ENCODE data around the gene ATOX1. TPM values are rescaled to one million over a fixed set of nuclear protein-coding genes. Genes with fewer than 3 reads are reported as not detected.
A peak's percentile ranks its signal among the peaks of the same experiment; 100 is the strongest.

ATOX1 gene
- total and polyA plus RNA-seq, 9 of the 15 experiments (the other 6 are each of a cell fraction or from before 2014, with no cell fraction given), result 59.2 to 318 (median 86.2) TPM

DNA sequence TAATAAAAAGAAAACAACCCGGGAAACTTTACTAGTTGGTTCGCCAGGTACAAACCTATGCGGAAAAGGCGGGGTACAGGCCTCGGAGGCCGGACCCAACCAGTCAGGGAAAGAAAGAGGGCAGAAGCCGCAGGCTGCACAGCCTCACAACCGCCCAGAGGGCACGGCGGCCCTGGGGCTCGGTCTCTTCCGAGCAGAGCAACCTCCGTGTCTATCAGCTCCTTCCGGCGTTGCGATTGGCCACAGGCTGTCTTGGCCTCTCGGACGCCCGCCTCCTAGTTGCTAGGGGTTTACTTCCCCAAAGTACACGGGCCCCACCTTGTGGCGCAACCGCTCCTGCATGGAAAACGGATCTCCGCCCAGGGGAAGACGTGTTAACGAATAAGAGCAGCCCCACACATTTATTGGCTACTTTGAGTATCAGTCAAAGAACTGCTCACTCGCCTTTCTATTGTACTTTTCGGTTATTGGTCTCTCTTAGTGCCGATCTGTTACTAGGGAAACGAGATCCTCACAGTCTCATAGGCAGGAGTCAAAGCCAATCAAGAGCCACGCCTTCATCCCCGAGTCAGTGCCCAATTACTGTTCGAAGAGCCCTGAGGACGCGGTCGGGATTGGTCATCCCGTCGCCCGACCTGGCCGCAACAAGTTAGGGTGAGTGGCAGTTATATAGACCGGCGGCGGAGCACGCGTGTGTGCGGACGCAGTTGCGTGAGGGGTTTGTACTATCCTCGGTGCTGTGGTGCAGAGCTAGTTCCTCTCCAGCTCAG lies 13.0 kb upstream of the ATOX1 start, which contains the start of gene G3BP1 (continued):
- TF ChIP-seq SIN3A (IDR thresholded peaks at IDR 0.05; ENCODE audit: borderline replicate concordance in 2 of 2, control insufficient read depth in 1 of 2, low read depth in 2 of 2, low read length in 2 of 2) (peak; percentile 55 to 91; a peak in 2 of 4 replicates), NR2C2 (CRISPR knock-in tag; IDR thresholded peaks at IDR 0.05) (no peak), NR2C2 (tag; IDR thresholded peaks at IDR 0.05) (peak; percentile 95), SAFB (IDR thresholded peaks at IDR 0.05; ENCODE audit: borderline replicate concordance, low read depth, low read length) (peak; percentile 80; the same call in 1 of the 2 replicates), NCOR1 (IDR thresholded peaks at IDR 0.05) (no peak), HNRNPLL (IDR thresholded peaks at IDR 0.05; ENCODE audit: low read depth, low read length, poor library complexity, severe bottlenecking) (peak; percentile 86), GTF2E2 (tag; IDR thresholded peaks at IDR 0.05) (peak; percentile 97), NUFIP1 (IDR thresholded peaks at IDR 0.05; ENCODE audit: partially characterized antibody) (no peak), ZBTB17 (CRISPR knock-in tag; IDR thresholded peaks at IDR 0.05) (no peak), ZNF175 (CRISPR knock-in tag; IDR thresholded peaks at IDR 0.05; ENCODE audit: low read depth) (0 out of 2 replicates have a peak, but pooled peaks have one; percentile 13), WHSC1 (IDR thresholded peaks at IDR 0.05; ENCODE audit: low read length) (no peak), ZBTB11 (CRISPR knock-in tag; IDR thresholded peaks at IDR 0.05) (peak in 1 of 3 experiments; percentile 82; a peak in 1 of 6 replicates), CC2D1A (IDR thresholded peaks at IDR 0.05) (peak; percentile 80; the same call in 1 of the 2 replicates), HLTF (IDR thresholded peaks at IDR 0.05) (no peak), KLF1 (tag; IDR thresholded peaks at IDR 0.05) (no peak), NFYB (IDR thresholded peaks at IDR 0.05; ENCODE audit: extremely low read depth, insufficient read length) (peak; percentile 94), HDAC1 (IDR thresholded peaks at IDR 0.05) (peak in 1 of 2 experiments; percentile 91; a peak in 2 of 4 replicates)
- TF ChIP-seq, protein P1, sequence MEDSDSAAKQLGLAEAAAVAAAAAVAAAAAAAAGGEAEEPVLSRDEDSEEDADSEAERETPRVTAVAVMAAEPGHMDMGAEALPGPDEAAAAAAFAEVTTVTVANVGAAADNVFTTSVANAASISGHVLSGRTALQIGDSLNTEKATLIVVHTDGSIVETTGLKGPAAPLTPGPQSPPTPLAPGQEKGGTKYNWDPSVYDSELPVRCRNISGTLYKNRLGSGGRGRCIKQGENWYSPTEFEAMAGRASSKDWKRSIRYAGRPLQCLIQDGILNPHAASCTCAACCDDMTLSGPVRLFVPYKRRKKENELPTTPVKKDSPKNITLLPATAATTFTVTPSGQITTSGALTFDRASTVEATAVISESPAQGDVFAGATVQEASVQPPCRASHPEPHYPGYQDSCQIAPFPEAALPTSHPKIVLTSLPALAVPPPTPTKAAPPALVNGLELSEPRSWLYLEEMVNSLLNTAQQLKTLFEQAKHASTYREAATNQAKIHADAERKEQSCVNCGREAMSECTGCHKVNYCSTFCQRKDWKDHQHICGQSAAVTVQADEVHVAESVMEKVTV (CRISPR knock-in tag; IDR thresholded peaks at IDR 0.05), result no peak
- TF ChIP-seq, protein P2, sequence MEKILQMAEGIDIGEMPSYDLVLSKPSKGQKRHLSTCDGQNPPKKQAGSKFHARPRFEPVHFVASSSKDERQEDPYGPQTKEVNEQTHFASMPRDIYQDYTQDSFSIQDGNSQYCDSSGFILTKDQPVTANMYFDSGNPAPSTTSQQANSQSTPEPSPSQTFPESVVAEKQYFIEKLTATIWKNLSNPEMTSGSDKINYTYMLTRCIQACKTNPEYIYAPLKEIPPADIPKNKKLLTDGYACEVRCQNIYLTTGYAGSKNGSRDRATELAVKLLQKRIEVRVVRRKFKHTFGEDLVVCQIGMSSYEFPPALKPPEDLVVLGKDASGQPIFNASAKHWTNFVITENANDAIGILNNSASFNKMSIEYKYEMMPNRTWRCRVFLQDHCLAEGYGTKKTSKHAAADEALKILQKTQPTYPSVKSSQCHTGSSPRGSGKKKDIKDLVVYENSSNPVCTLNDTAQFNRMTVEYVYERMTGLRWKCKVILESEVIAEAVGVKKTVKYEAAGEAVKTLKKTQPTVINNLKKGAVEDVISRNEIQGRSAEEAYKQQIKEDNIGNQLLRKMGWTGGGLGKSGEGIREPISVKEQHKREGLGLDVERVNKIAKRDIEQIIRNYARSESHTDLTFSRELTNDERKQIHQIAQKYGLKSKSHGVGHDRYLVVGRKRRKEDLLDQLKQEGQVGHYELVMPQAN (IDR thresholded peaks at IDR 0.05; ENCODE audit: borderline replicate concordance), result peak; percentile 48; the same call in 1 of the 2 replicates
